KMS-11 (cell line): Measurements from ENCODE around the gene NFATC1.

Source experiments
- H2AFZ ChIP-seq: fragments of 200-600 bp; sonication (generic); 2 replicates; pipeline ENCODE4 v1.6.1; 2016; ENCODE audit warnings: antibody characterized with exemption, mixed run types, low read depth
- H3K27ac ChIP-seq: fragments of 200-600 bp; sonication (generic); 2 replicates; pipeline ENCODE4 v1.6.1; 2016; ENCODE audit warnings: mild to moderate bottlenecking, mixed run types
- H3K27me3 ChIP-seq: fragments of 200-600 bp; sonication (generic); 2 replicates; pipeline ENCODE4 v1.6.1; 2017; ENCODE audit warnings: mild to moderate bottlenecking, low read depth, mixed run types, moderate library complexity; ENCODE audit not compliant: insufficient read depth
- H3K36me3 ChIP-seq: fragments of 200-600 bp; sonication (generic); 2 replicates; pipeline ENCODE4 v1.6.1; 2017; ENCODE audit warnings: mild to moderate bottlenecking, mixed run types; ENCODE audit not compliant: insufficient read depth
- H3K4me1 ChIP-seq: fragments of 200-600 bp; sonication (generic); 2 replicates; pipeline ENCODE4 v1.6.1; 2016; ENCODE audit warnings: mild to moderate bottlenecking, low read depth, mixed run types; ENCODE audit not compliant: poor library complexity, severe bottlenecking
- H3K4me2 ChIP-seq: fragments of 200-600 bp; sonication (generic); 2 replicates; pipeline ENCODE4 v1.7.0; 2016; ENCODE audit warnings: mild to moderate bottlenecking, mixed run types
- H3K4me3 ChIP-seq: fragments of 200-600 bp; sonication (generic); IDR thresholded peaks from 2 replicates; pipeline ENCODE4 v1.6.1; 2017; ENCODE audit warnings: low read depth, low read length, mixed read lengths; ENCODE audit not compliant: insufficient read depth
- H3K79me2 ChIP-seq: fragments of 200-600 bp; sonication (generic); 2 replicates; pipeline ENCODE4 v1.6.1; 2016; ENCODE audit warnings: low read depth, mixed run types; ENCODE audit not compliant: insufficient read depth
- H3K9ac ChIP-seq: fragments of 200-600 bp; sonication (generic); 2 replicates; pipeline ENCODE4 v1.6.1; 2016; ENCODE audit warnings: mild to moderate bottlenecking, mixed run types
- H4K20me1 ChIP-seq: fragments of 200-600 bp; sonication (generic); 2 replicates; pipeline ENCODE4 v1.6.1; 2016; ENCODE audit warnings: mild to moderate bottlenecking, mixed run types; ENCODE audit not compliant: insufficient read depth
- TF ChIP-seq, protein P1 (sequence below): fragments of 200-600 bp; sonication (generic); conservative IDR thresholded peaks from 2 replicates; pipeline ENCODE4 v1.6.1; 2017; ENCODE audit warnings: low read depth, mild to moderate bottlenecking, antibody characterized with exemption, low read length, moderate library complexity, mixed read lengths

NFATC1 gene

DNA sequence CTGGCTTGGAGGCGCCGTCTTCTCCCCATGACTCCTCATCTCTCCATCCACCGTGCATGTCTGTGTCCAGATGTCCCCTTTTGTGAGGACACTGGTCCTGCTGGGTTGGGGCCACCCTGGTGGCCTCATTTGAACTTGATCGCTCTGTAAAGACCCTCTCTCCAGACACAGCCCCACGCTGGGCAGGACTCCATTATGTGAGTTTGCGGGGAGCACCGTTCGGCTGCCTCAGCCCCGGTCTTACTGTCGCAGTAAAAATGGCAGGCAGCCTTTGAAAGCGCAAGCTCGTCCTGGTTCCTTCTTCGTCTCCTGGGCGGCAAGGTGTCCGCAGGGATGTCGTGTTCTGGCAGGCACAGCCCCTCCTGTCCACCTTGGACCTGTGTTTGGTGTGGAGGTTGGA lies 17.7 kb downstream of the NFATC1 start:
- Histone ChIP-seq H4K20me1 (no peaks in the 10 kb centered on the region), H3K9ac (no peak overlapping the region), H3K27ac (no peak overlapping the region), H3K4me1 (no peaks in the 10 kb centered on the region), H2AFZ (no peak overlapping the region), H3K79me2 (no peaks in the 10 kb centered on the region), H3K27me3 (no peaks in the 10 kb centered on the region), H3K4me2 (no peak overlapping the region), H3K36me3 (no peaks in the 10 kb centered on the region), H3K4me3 (no peak overlapping the region)
- TF ChIP-seq, protein P1, sequence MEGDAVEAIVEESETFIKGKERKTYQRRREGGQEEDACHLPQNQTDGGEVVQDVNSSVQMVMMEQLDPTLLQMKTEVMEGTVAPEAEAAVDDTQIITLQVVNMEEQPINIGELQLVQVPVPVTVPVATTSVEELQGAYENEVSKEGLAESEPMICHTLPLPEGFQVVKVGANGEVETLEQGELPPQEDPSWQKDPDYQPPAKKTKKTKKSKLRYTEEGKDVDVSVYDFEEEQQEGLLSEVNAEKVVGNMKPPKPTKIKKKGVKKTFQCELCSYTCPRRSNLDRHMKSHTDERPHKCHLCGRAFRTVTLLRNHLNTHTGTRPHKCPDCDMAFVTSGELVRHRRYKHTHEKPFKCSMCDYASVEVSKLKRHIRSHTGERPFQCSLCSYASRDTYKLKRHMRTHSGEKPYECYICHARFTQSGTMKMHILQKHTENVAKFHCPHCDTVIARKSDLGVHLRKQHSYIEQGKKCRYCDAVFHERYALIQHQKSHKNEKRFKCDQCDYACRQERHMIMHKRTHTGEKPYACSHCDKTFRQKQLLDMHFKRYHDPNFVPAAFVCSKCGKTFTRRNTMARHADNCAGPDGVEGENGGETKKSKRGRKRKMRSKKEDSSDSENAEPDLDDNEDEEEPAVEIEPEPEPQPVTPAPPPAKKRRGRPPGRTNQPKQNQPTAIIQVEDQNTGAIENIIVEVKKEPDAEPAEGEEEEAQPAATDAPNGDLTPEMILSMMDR: no peak

DNA sequence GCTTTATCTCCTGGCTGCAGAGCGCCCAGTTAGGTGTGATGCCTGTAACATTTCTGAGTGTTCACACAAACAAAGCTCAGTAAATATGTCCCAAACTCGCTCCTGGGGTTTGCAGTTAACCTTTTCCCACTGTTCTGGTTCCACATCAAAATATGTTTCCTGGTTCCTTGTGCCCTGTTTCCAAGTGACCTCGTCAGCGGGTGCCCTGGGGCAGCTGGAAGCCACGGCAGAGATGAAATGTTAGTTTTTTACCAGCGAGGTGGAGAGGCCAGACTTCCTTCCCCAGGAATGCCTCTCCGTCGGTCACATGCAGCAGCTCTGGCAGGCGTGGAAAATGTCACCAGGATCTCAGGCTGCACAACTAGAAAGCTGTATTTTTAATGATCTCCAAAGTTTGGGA lies 18.2 kb downstream of the NFATC1 start:
- Histone ChIP-seq H4K20me1 (no peaks in the 10 kb centered on the region), H3K4me1 (no peaks in the 10 kb centered on the region), H3K27ac (no peak overlapping the region), H3K4me3 (no peak overlapping the region), H3K9ac (no peak overlapping the region), H2AFZ (no peak overlapping the region), H3K79me2 (no peaks in the 10 kb centered on the region), H3K27me3 (no peaks in the 10 kb centered on the region), H3K36me3 (no peaks in the 10 kb centered on the region), H3K4me2 (no peak overlapping the region)
- TF ChIP-seq, protein P1: no peak

DNA sequence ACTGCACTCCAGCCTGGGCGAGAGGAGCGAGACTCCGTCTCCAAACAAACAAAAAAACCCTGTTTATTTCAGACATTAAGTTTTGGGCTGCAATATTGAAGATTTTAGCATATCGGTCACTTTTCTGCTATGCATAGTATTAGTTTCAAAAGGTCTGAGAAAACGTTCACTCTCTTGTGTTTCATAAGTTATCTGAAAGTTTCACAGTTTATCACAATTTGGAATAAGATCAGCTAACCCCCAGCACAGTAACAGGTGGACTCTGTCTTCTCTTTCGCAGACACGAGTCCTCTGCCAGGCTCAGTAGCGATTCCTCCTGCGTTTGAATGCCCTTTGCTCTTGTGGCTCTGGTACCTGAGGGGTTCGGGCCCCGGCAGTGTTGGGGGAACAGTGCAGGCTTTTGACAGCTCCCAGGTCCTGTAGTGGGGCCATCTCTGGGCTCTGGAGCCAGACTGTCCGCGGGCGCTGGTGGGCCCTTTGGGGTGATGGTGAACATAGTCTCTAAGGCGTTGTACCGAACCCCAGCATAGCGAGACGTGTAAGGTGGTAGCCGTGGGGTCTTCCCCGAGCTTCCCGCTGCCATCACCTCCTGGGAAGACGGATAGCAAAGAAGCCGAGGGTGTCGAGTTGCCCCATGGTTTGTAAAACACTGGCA lies 20.4 kb downstream of the NFATC1 start:
- Histone ChIP-seq H2AFZ (no peak overlapping the region), H3K27me3 (no peaks in the 10 kb centered on the region), H3K4me3 (no peak overlapping the region), H3K36me3 (no peaks in the 10 kb centered on the region), H3K9ac (no peak overlapping the region), H3K4me2 (no peak overlapping the region), H3K27ac (no peak overlapping the region), H3K79me2 (no peaks in the 10 kb centered on the region), H4K20me1 (no peaks in the 10 kb centered on the region), H3K4me1 (no peaks in the 10 kb centered on the region)
- TF ChIP-seq, protein P1: no peak

DNA sequence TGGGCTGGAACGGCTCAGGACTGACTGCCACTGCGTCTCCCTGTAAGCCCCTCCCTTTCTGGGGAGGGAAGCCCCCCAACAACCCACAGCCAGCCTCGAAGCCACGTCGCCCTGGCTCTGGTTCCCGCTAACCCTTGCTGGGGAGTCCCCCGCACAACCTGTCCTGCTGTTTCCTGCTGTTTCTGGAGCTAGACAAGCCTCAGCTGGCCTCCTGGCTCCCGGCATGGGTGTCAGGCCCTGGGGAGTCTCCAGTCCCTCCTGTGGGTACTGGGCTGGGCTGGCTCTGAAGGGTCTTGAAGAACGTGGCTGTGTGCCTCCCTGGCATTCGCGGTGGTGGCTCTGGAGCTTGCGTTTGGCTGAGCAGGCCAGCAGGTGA lies 20.9 kb downstream of the NFATC1 start:
- H4K20me1 ChIP-seq: no peaks in the 10 kb centered on the region
- H3K36me3 ChIP-seq: no peaks in the 10 kb centered on the region
- no peak overlapping the region for H3K27ac ChIP-seq
- no peak overlapping the region for H2AFZ ChIP-seq
- H3K27me3 ChIP-seq: no peaks in the 10 kb centered on the region
- no peak overlapping the region for H3K9ac ChIP-seq
- no peaks in the 10 kb centered on the region for H3K79me2 ChIP-seq
- no peaks in the 10 kb centered on the region for H3K4me1 ChIP-seq
- TF ChIP-seq, protein P1: no peak
- no peak overlapping the region for H3K4me3 ChIP-seq
- H3K4me2 ChIP-seq: no peak overlapping the region
